CD4-positive, alpha-beta T cell treated with Interleukin-6 at 100 ng/mL for 8 hours (primary cell): Measurements from ENCODE around the gene NSD2.

Experiments used
- DNase-seq: peaks from one replicate; pipeline ENCODE4 v3.0.0-alpha.2; 2020; ENCODE audit warnings: mixed read lengths, low spot score

Gene NSD2

DNA sequence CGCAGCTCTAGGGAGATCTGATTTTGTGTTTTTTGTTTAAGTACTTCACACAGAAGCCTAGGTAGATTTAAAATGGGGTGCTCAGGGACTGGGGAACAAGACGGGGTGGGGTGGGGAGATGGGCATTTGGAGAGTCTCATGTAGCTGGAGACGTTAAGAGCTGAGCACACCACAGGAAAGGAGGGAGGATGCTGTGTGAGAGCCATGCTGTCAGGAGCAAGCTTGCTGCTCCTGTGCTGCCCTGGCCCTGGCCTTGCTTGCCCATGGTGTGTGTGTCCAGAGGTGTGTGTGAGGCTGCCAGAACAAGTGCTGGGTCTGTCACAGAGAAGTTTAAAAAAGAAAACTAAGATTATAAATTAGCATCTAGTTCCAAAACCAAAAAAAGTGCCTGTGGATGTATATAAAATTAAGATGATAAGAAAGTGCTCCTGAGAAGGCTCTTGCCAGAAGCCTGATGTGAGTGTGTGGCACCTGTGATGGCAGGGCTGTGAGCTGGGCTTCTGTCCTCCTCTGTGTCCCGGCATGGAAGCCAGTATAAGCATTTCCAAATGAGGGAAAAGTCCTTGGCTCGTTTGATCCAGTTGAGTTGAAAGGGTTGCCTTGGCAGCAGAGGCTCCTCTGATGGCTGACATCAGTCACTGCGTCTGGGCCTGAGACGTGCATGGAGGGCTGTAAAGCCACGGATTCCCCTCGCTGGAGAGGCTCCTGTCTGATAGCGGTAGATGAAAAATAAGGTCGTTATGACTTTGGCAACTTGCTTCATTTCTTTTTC is 74.1 kb downstream of the NSD2 start:
- DNase-seq = no peak

DNA sequence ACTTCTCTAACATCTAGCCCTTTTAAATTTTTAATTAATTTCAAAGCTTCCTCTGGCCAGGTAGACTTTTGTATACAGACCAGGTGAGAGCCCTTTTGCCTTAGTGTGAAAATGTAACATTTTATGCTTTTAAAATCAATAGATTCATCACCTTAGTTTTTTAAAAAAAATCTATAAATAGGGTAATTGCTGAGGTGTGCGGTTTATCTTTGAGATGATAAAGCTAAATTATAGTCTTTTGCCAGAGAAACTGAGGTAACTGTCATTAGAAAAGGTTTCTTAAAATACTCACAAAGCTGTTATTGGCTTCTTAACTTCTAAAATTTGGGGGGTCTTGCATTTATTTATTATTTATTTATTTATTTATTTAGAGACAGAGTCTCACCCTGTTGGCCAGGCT is 74.7 kb downstream of the NSD2 start:
- DNase-seq = no peak

DNA sequence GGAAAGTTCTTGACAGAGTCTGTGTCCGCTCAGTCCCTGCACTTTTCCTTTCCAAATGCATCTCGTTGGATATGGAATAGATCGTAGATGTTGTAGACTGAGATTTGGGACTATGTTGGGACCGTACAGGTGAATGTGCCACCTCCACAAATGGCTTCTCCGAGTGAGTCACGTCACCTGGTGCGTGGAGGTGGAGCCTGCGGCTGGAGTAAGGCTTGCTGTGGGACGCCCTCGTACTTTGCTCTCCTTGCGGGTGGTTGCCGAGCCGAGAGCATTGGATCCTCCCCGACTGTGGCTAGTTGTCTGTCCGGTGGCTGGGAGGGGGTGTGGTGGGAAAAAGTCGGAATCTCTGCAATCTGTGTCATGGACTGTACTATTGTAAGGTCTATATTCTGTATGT is 77.0 kb downstream of the NSD2 start:
- DNase-seq = no peak

DNA sequence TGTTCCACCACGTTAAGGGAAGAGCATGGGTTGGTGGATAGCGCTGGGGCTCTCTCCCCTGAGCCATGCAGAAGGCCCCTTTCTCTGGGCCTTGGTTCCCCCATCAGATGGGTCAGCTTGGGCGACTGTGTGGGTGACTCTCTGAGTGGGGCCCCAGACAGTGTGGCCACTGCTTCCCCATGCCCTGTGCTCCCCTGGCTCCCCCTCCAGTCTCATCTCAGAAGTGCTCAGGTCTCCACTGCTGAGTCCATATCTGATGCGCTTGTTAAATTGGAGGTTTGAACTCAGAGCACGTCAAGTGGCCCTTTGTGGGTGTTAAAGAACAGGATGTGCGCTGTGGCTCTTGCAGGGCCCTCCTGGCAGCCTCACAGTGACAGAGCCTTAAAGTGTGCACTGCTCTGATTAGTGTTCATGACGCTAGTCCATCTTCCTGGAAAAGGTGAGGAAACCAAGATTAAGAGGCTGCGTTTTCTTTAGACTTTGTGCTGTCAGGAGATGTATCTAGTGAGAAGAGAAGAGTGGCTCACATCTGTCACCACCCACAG is 77.8 kb downstream of the NSD2 start:
- DNase-seq = no peak

DNA sequence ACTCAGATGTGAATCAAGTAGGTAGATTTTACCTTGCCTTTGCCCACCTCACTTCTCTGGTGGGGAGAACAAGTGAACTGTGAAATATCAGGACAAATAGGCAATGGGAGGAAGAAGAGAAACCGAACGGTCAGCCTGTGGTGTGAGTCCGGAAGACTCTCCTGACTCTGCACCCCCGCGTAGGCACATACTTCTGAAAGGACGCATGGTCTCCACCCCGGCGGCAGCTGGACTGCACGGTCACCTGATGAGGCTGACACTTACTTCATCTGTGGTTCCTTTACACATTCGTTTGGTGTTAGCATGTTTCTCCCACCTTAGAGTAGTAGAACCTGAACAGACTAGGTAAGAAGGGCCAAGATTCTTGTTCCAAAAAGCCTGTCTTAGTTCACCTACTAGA is 79.2 kb downstream of the NSD2 start:
- no peak for DNase-seq

DNA sequence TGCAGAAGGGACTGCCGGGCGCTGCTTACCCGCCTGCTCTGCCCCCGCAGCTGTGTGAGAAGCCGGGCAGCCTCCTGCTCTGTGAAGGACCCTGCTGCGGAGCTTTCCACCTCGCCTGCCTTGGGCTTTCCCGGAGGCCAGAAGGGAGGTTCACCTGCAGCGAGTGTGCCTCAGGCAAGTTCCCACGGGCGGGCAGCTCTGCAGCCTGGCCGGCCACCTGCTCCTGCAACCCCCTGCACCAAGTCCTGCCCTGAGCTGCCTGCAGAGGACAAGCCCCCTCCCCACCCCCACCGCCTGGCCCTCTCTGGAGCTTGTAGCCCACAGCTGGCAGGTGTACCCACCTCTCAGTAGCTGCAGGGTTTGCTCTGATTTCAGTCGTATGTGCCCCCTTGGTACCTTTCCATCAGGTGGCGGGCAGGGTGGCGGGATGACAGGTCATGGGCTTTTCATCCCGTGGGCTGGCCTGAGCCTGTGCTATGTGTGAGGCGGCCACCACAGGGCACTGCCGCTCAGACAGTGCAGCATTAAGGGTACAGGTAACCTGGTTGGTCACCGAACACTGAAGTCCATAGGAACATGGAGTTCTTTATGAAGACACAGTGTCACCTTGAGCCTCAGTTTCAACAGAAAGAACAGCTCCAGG is 81.0 kb downstream of the NSD2 start:
- DNase-seq = no peak

DNA sequence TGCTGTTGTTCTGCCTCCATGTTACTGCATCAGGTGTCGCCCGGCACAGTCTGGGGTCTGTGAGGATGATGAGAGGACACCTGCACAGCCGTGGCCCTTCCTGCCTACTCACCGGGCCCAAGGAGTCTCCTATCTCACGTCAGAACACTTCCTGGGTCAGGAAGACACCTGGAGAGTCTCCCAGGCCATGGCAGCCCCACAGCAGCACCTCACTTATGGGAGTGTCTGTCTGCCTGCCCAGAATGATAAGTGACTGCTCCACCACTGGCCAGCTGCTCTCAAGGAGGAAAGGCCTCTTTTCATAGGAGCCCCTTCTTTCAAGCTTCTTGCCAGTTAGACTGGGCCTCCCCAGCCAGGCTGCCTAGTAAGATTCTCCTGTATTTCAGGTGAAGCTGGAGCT is 81.5 kb downstream of the NSD2 start:
- DNase-seq = no peak

DNA sequence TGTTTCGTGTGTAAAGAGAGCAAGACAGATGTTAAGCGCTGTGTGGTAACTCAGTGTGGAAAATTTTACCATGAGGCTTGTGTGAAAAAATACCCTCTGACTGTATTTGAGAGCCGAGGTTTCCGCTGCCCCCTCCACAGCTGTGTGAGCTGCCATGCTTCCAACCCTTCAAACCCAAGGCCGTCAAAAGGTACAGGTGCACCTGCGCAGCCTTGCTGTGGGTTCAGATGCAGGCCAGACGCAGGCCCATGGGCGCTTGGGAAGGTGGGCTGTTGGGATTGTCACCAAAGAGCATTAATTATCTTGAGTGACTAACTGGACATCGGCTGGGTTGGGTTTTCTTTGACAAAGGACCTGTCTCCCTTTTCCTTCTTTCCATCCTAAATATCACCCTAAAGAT is 82.1 kb downstream of the NSD2 start:
- no peak for DNase-seq

DNA sequence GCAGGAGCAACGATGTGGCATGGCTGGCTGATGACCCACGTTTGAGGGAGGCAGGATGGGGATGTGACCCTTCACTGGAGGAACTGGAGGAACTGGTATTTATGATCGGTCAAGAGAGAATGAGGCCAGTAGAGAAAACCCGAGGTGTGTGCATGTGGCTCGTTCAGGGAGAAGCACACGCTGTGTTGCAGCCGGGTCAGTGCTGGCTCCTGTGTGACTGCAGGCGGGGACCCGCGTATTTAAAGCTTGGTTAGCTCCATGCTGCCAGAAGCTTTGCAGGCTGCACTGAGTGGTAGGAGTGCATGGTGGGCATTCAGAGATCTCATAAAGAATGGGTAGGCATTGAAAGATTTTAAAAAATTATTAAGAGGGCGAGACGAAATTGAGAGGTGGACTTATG is 85.4 kb downstream of the NSD2 start:
- no peak for DNase-seq

DNA sequence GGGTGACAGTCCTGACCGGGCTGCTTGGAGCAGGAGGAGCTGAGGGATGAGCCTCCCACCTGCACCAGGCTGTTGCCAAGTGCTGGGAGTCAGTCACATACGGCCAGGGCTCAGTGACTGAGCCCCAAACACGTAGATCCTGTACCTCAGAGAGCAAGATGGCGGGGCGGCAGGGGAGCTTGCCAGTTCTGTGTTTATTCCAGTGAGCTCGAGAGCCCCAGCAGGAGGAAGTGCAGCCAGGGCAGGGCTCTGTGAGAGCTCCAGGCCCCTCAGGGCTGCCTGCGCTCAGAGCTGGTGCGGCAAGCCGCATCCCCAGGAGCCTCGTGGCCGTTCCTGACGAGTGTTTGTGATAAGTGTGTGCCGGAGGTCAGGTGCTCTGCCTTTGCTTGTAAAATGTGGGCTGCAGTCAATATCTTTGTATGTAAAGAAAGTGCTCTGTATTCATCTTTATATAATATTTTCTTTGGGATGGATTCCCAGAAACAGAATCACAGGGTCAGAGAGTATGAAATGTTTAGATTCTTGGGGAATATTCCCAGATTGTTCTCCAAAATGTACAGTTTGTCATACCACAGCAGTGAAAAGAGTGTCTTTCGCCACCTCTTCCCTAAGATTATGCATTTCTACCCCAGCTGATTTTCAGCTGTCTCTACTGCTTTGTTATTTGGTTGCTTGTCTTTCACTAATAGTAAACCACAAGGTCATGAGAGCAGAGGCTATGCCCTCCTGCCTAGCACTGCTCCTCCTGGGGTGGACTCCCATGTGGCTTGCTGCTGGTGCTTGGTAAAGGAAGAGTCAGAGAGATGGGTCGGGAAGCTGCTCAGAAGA is 87.3 kb downstream of the NSD2 start:
- DNase-seq = no peak

DNA sequence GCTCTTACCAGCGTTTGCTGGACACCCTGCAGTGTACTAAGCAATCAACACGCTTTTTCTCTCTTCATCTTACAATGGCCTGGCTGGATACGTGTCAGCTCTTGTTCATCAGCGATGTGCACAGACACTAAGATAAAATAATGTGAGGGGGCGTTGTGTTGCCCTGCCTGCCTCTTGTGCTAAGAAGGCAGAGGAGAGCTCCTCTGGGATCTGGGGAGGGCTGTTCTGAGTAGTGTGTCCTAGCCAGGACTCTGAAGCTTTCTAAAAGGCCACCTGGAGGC is 87.9 kb downstream of the NSD2 start:
- no peak for DNase-seq

DNA sequence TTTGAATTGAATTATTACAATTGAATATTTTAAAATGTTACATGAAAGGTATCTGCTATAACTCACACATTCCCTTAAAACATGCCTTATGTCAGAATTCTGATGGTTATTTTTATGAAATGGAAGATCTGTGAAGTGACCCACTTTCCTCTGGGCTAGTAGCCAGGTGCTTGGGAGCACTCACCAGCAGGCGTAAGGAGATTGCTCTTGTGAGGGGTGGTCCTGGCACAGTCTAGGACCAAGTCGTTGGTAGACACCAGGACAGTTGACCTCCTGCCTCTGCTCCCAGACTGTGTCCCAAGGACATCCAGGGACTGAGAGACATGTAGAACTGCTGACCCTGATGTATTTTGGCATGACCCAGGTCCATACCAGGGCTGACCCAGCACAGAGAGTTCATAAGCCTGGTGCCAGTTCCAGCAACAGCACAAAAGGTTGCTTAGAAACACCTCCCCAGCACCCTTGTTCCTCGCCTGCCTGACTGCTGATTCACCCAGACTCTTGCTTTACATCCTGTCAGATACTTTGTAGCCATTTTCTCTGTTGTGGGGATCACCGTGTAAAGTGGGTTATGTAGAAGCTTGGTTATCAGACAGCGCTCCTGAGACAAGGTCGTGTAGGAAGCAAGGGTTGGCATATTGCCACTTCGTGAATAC is 89.1 kb downstream of the NSD2 start:
- DNase-seq = no peak

DNA sequence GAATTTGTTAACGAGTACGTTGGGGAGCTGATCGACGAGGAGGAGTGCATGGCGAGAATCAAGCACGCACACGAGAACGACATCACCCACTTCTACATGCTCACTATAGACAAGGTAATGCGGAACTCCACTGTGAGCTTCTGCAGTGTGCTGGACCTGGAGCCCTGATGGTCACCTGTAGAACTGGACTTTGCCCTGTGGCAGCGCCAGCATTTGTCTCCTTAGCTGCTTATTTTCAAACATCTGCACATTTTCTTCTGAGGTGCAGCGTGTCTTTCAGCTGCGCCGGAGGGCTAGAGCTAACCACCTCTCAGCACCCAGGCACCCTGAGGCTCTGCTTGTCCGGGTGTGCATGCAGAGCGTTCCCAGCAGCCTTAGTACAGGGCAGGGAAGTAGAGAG is 89.8 kb downstream of the NSD2 start:
- no peak for DNase-seq

DNA sequence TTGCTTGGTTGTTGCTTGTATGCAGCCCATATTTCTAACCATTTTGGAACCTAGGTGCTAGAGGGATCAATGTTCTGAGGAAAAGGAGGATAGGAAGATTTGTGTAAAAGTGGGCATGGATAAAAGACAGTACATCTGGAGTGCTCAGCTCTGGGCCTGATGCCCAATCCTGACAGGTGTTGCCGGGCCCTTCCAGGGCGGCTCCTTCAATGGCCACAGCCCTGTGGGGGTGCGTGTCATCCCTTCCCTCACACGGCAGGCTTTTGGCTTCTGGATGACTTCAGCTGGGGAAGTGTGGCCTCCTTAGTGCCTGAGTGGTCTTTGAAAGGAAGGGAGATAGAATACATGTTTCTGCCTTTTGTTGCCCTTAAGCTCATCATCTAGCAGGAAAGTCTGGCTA is 90.4 kb downstream of the NSD2 start:
- no peak for DNase-seq

DNA sequence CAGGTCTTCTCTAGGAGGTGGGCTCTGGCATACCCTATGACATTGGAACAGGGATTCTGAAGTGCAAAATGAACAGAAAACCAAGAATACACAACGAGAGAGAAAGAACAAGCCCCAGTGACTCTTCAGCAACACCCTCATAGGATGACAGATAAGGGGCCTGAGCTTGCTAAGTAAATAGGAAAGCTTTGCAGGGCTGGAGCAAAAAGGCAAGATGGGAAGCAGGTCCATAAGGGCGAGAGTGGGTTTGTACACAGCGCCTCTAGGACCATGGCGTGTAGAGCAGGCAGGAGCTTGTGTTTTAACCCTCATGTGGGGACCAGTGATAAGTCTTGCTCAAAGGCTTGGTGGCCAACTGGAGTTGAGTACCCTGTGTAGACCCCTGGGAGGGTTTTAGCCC is 91.8 kb downstream of the NSD2 start:
- no peak for DNase-seq

DNA sequence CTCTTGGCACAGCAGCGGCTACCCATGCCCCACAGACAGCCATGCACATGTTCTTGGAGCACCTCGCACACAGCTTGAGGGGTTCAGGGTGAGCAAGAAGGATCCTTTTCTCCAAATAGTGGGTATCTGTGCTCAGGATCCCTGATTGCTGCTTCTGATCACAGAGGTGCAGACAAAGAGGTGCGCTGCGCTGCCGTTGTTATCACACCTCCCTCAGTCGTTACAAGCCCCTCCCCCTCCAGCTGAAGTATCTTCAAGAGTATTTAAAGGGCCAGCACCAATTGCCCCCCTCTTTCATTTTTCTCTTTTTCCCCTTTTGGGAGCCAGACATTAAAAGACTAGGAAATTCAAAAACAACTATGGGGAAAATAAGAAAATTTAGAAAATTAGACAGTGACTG is 93.2 kb downstream of the NSD2 start:
- DNase-seq = no peak

DNA sequence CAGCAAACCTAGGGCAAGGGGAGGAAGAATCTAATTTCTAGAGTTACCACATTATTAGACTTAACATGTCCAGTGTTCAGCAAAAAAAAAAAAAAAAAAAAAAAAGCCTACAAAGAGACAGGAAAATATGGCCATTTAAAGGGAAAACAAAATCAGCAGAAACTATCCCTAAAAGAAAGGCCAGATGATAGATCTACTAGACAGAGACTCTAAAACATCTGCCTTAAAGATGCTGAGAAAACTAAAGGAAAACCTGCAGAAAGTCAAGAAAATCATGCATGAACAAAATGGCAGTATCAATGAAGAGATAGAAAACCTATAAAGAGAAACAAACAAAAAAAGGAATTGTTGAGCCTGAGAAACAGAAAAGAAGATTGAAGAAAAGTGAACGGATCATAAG is 93.8 kb downstream of the NSD2 start:
- no peak for DNase-seq

DNA sequence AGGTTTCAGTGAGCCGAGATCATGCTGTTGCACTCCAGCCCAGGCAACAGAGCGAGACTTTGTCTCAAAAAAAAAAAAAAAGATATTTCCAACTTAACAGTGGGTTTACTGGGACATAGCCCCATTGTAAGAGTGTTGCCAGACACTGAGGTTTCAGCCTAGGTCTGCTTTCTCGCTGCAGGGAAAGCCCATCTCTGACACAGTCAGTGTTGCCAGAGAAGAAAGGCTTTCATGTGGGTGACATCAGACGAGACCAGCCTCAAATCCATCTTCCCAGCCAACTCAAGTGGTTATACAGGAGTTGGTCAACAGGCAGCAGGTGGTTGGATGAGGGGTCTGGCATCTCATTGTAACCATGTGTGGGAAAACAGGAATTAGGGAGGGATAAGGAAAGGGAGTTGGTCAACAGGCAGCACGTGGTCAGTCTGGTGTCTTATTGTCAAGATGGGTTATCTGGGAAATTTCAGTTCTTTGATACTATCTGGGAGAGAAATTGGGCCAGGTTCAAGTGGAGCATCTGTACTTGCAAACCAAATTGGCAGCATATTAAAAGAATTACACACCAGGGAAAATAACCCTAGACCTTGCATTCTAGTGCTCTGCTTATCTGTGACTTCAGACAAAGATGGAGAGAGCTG is 96.4 kb downstream of the NSD2 start:
- no peak for DNase-seq

DNA sequence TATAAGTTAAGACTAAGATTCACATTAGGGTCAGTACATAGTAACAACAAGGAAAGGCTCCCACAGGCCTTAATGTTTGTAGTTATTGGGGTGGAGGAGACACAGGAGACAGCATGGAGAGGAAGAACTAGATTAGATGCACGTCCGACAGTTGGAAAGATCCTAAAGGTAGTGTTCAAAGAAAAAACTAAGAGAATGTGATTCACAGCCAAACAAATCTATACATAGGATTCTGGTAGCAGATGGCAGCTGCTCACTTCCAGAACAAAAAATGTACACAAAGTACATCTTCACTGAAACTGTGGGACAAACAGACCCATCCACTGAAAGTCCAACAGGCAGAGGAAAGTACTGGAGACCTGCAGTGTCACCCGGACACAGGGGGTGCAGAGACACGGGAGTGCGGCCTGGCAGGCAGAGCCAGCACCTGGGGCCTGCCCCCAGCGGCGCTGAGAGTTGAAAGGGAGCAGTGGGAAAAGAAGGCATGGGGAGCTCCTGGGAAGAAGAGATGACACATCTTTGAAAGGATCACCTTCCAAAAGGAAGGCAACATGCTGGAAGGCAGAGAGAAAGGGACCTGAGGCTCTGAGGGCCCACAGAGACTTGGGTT is 97.6 kb downstream of the NSD2 start:
- no peak for DNase-seq

DNA sequence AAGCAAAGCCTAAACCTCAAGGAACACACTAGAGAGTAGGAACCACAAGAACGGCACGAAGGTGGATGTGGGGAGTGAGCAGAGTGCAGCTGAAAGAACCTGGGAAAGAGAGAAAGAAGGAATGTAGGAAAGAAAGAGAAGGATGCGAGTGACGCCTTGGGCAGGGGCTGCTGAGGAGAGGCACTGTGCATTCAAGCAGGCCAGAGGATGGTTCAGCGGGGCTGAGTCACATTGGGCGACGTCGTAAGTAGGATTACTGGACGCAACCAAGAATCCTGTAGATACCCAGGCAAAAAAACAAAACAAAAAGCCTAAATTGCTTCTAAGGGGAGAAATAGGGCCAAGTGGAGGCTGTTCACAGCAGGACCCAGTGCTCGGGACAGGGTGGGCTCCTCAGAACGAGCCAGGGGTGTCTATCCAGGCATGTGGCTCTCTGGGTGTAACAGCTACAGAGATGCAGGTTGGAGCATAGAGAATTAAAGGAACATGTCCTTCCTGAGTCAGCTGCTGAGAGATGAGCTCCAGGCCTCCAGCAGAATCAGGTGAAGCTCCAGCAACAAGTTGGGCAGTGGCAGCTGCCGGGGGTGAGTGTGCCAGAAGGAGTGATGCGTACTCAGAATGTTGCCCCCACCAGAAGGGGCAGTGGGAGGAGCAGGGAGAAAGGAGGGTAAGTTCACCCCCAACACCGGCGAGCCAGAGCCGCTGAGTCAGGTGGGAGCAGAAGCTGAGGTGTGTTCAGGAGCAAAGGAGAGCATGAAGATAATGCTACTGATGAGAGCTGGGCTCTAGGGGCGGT is 98.9 kb downstream of the NSD2 start:
- no peak for DNase-seq

DNA sequence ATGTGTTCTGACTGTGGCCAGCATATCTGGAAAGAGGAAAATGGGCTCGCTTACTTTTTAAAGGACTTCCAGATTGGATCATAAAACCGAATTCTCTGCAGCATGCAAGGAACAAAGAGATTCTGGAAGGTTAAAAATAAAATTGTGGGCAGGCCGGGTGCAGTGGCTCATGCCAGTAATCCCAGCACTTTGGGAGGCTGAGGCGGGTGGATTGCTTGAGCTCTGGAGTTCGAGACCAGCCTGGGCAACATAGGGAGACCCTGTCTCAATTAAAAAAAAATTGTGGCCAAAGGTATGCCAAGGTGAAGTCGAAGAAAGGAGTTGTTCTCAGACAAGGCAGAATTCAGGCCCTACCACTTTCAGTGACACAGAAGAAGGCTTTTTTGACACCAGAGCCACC is 99.7 kb downstream of the NSD2 start:
- no peak for DNase-seq
